HG03378 (cell line): ENCODE data around the gene CDH4.

Source experiments
- ATAC-seq: cut with Tn5 transposase; IDR thresholded peaks from one replicate; pipeline ENCODE4 v1.9.1; 2021; ENCODE audit warnings: mild to moderate bottlenecking, moderate library complexity; ENCODE audit not compliant: unreplicated experiment

Gene CDH4

GRCh38 chr20:61878478-61879302, 626.6 kb downstream of the CDH4 start:
- no peak for ATAC-seq

GRCh38 chr20:61879303-61879620, 627.2 kb downstream of the CDH4 start:
- no peak for ATAC-seq

GRCh38 chr20:61879694-61880093, 627.6 kb downstream of the CDH4 start:
- ATAC-seq, result no peak

- ATAC-seq, result no peak
These were observed 628.6 kb downstream of the CDH4 start for GRCh38 chr20:61880706-61881105.

- no peak for ATAC-seq
These were observed 629.4 kb downstream of the CDH4 start for GRCh38 chr20:61881416-61881815.

- no peak for ATAC-seq
These were observed 629.8 kb downstream of the CDH4 start for GRCh38 chr20:61881861-61882260.

- no peak for ATAC-seq
These were observed 630.9 kb downstream of the CDH4 start for GRCh38 chr20:61882716-61883615.

- ATAC-seq, result no peak
These were observed 631.9 kb downstream of the CDH4 start for GRCh38 chr20:61883857-61884393.

- no peak for ATAC-seq
These were observed 632.7 kb downstream of the CDH4 start for GRCh38 chr20:61884571-61885389.

- ATAC-seq, result no peak
These were observed 634.0 kb downstream of the CDH4 start for GRCh38 chr20:61885759-61886715.

- ATAC-seq, result no peak
These were observed 634.9 kb downstream of the CDH4 start for GRCh38 chr20:61886721-61887595.

- no peak for ATAC-seq
These were observed 635.6 kb downstream of the CDH4 start for GRCh38 chr20:61887596-61888093.

GRCh38 chr20:61888101-61888865, 636.2 kb downstream of the CDH4 start:
- no peak for ATAC-seq

GRCh38 chr20:61889659-61890058, 637.6 kb downstream of the CDH4 start:
- no peak for ATAC-seq

GRCh38 chr20:61890210-61890609, 638.1 kb downstream of the CDH4 start:
- no peak for ATAC-seq

- ATAC-seq, result no peak
These were observed 639.4 kb downstream of the CDH4 start for GRCh38 chr20:61891476-61891875.

GRCh38 chr20:61891916-61892649, 640.0 kb downstream of the CDH4 start:
- ATAC-seq, result no peak
